NCI-H1092 treated with DMSO at 0.1 percent for 48 hours (cell line): ENCODE results near the gene EME2.

Experiments used
- DNase-seq: peaks from one replicate; lab custom pipeline; 2025; lab: John Stamatoyannopoulos, UW

EME2 gene

GRCh38 chr16:1767116-1767994, 5.3 kb upstream of the EME2 start:
- DNase-seq, result no peak

DNA sequence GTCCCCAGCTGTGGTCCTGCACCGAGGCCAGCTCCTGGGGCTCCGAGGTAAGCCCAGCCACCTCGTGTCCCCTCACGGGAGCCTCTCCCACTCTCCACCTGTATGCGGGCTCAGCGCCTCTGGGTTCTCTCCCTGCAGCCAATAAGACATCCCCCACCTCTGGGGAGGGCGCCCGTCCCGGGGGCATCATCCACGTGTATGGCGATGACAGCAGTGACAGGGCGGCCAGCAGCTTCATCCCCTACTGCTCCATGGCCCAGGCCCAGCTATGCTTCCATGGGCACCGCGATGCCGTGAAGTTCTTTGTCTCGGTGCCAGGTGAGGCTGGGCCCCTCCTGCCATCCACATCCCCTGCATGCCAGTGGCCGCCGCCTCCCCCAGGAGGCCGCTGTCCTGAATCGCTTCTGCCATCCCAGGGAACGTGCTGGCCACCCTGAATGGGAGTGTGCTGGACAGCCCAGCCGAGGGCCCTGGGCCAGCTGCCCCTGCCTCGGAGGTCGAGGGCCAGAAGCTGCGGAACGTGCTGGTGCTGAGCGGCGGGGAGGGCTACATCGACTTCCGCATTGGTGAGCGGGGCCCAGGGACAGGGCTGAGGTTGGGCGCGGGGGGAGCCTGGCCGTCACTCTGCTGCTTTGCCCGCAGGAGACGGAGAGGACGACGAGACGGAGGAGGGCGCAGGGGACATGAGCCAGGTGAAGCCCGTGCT, 4.4 kb upstream of the EME2 start:
- DNase-seq, result no peak

DNA sequence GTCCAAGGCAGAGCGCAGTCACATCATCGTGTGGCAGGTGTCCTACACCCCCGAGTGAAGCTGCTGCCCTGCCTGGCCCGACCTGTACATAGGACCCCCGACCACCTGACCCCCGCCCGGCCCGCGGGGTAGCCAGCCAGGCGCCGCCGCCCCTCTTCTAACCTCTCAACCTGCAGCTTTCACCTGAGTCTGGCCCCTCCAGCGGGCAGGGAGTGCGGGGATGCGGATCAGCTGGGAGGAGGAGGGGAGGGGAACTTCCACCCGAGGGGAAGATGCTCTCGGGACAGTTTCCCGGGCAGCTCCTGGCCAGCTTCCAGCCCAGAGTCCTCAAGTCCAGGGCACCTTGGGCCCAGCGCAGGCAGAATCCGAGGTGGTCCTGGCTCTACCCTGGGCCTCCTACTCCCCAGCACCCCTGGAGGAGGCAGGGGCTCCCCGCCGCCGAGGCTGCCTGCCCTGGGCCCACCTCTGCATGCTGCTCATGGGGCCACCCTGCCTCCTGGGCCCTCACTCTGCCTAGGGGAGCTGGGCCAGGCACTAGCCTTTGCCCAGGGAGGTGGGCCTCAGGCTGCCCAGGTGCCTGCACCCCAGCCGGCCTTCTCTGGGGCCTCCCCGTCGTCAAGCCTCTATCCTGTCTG, 3.7 kb upstream of the EME2 start:
- no peak for DNase-seq

DNA sequence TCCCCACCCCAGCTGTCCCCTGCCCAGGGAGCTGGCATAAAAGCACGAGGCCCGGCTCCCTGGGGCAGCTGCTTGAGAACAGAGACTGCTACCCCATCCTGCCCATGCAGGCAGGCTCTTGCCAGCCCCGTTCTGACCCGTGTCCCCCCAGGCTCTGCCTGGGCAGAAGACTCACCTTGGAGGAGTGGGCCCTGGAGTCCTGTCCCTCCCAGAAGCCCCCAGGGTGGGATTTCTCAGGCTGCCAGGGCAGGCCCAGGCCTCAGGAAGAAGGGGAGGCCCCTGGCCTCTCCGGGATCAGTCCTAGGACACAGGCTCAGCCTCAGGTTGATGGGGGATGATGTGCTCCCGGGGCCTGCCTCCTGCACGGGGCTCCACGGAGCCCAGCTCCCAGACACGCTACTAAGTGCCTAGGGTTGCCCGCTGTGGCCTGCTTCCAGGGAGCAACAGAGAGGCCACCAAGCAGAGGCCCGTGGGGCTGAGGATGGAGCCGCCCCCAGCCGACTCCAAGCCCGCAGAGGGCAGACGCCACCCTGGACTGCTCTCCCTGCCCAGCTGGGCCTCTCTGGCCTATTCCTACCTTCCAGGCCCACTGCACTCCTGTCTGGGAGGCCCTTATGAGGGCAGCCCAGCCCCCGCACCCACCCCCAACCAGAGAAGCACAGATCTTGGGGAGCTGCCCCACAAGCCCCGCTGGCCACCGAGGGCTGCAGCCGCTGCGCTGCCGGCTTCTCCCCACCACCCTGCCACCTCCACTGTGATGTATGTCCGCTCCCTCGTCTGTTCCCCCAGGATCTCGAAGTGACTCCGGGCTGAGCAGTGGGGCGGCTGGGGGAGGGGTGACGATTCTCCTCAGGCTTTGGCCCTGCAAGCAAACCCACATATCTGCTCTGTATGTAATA, 3.0 kb upstream of the EME2 start:
- no peak for DNase-seq

GRCh38 chr16:1770328-1771187, 2.1 kb upstream of the EME2 start:
- DNase-seq, result peak; percentile 54

DNA sequence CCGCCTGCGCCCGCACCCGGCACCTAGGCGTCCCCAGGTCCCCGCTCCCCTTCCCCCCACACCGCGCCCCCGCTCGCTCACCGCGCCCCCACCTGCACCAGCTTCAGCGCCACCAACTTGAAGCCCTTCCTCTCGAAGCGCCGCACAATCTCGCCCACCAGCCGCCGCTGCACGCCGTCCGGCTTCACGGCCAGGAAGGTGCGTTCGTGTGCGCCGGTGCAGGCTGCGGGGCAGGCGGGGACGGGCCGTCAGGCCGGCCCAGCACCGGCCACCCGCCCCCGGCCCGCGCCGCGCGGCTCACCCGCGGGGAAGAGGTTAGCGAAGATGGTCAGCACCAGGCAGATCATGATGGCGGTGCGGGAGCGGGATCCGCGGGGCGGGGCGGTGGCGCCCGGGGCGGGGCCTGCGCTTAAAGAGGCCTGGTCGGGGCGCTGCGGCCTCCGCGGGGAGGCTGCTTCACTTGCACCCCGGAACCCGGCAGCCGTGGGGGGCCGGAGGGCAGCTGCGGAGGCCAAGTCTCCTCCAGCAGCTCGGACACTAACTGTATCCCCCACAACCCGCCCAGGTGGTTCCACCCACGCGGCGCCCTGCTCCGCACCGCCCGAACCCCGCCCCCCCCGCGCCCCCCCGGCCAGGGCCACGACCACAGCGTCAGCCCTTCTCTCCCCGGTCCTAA, 1.3 kb upstream of the EME2 start, which contains the start of gene NME3:
NME3 (minus strand) TSS at position 356 of the 676 bp plus-strand sequence; CDS start at position 347, 9 bp downstream.
- peak; percentile 66 for DNase-seq

DNA sequence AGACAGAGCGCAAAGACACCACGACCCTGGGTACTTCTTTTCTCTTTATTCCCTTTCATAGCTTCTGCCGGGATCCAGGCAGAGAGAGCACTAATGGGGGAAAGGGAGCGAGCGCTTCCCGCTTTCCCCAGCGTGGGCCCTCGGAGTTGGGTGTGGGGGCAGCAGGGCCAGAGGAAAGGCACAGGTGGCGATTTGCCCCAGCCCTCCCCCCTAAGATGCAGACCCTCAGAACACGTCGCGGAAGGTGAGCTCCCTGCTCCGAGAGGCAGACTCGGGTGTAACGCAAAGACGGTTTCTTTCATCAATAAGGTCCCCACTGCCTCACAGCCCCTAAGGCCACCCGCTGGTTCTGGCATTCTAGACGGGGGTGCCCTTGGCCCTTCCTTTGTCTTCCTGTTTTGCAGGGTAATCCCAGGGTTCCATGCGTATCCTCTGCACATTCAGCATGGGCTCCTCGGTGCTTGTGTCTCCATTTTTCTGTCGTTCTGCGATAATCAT, 697 bp upstream of the EME2 start:
- no peak for DNase-seq

DNA sequence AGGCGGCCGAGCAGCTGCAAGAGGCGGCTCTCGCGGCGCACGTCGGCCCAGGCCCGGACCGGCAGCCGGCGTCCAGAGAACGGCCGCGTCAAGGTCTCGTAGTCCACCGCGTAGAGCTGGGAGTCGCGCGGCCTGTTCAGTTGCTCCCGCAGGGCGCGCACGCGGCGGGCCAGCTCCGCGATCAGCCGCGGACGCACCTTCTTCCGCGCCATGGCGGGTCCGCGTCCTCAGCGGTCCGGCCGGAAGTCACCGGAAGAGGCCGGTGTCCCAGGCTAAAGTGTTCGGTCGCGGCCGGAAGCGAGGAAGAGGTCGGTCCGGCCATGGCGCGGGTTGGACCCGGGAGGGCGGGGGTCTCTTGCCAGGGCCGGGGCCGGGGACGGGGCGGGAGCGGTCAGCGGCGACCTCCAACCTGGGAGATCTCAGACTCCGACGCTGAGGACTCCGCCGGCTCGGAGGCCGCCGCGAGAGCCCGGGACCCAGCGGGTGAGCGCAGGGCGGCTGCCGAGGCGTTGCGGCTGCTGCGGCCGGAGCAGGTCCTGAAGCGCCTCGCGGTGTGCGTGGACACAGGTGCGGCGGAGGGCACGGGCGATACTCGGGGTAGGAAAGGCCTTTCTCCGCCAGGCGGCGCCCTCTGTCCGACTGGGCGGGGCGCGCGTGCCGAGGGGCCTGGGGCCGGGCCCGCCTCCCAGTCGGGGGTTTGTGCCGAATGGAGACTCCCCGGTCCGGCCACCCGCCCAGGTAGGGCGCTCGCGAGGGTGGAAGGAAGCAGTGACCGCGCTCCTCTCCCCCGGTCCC, 495 bp downstream of the EME2 start, which contains the start of gene MRPS34:
MRPS34 (minus strand) TSS at position 227 of the 795 bp plus-strand sequence; CDS start at position 212, 15 bp downstream.
- peak; percentile 88 for DNase-seq

- no peak for DNase-seq
Observed at GRCh38 chr16:1773703-1774447, 1.3 kb downstream of the EME2 start.

- DNase-seq, result no peak
Observed at GRCh38 chr16:1774448-1774780, 1.8 kb downstream of the EME2 start.

GRCh38 chr16:1775006-1775845, 2.6 kb downstream of the EME2 start:
- DNase-seq, result no peak

DNA sequence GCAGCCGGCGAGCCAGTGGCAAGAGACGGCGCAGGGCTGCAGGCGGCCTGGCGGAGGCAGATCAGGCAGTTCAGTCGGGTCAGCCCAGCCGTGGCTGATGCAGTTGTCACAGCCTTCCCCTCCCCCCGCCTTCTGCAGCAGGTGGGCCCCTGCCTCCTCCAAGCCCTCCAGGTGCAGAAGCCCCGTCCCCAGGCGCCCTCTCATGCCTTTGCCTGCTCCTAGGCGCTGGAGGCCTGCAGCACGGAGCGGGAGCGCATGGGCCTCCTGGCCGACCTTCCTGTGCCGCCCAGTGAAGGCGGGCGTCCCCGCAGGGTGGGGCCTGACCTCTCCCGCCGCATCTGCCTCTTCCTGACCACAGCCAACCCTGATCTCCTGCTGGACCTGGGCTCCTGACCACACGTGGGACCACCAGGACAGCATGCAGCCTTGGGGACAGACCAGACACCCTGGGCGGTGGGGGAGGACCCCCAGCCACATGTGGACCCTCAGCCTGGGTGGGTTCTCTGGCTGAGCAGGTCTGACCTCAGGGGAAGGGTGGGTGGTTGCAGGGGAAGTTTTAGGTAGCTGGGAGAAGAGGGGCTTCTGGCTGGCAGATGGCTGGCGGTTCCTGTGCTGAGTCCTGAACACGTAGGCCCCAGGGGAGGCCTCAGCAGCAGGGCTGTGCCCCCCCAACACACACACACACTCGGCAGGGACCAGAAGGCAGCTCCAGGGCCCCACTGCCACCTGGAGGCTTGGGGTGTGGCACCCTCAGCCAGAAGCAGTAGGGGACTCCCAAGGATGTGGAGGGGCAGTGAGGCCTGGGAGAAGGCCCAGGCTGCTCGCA, 3.4 kb downstream of the EME2 start:
- DNase-seq, result no peak

DNA sequence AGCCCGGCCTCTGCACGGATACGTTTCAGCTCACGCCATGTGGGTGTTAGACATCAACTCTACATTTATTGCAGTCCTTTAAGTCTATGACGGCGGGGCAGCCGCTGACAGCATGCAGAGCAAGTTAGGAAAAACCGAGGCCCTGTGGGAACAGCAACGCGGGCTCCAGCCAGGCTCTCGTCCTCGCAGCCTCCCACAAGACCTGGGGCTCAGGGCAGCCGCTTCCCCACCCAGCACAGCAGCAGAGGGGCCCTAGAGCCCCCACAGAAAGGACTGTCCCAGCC, 4.0 kb downstream of the EME2 start:
- no peak for DNase-seq

GRCh38 chr16:1776991-1777374, 4.4 kb downstream of the EME2 start:
- DNase-seq, result no peak

DNA sequence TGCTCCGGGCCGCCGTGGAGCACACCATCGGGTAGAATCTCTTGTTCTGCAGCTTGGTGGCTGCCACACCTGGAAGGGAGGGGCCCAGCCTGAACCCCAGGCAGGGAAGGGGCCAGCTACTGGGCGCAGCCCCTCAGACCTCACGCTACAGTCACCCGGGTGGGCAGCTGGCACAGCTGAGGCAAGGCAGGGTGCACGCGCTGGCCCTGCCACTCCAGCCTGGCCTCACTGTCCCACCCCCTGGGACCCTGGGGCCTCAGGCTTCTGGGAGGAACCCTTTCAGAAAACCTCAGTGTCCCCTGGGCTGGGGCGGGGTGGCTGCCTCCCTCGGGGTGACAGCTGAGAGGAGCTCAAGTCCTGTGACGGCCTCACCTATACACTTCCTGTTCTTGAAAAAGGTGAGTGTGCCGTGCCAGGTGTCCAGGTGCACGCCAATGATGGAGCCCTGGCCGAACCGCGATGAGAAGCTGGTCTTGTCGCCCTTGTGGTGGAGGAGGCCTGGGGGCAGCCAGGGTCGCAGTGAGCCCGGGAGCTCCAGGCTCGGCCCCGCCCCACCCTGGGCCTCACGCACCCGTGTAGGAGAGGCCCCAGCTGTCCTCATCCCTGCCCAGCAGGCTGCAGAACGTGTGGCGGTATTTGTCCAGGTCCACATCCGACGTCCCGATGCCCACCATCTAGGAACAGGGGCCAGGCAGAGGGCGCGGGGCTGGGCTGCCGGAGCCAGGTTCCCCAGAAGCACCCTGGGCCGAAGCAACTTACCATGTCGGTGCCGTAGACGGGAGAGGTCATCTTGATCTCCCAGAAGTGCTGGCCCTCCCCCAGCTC, 5.0 kb downstream of the EME2 start:
- DNase-seq, result no peak
